OCI-LY3 (cell line): ENCODE data around the gene BTBD6.

Experiments
- H2AFZ ChIP-seq: fragments of 200-600, 300-600 bp; shearing (Covaris generic); 2 replicates; pipeline ENCODE4 v1.6.0; 2014; ENCODE audit warnings: antibody characterized with exemption, low read depth, low read length
- H3K27ac ChIP-seq: fragments of 200-600, 300-600 bp; sonication (generic); 2 replicates; pipeline ENCODE4 v1.5.1; 2014; ENCODE audit warnings: mild to moderate bottlenecking, low read length, moderate library complexity, mixed read lengths
- H3K27me3 ChIP-seq: fragments of 200-600, 300-600 bp; sonication (generic); 2 replicates; pipeline ENCODE4 v1.6.1; 2014; ENCODE audit warnings: low read depth, low read length, mixed read lengths
- H3K36me3 ChIP-seq: fragments of 200-600, 300-600 bp; sonication (generic); replicated peaks from 2 replicates; pipeline ENCODE3; 2014; ENCODE audit warnings: low read depth, low read length, mixed read lengths
- H3K4me1 ChIP-seq: fragments of 300-600, 200-600 bp; sonication (generic); 2 replicates; pipeline ENCODE4 v1.6.1; 2014; ENCODE audit warnings: low read length, mixed read lengths
- H3K4me2 ChIP-seq: fragments of 200-600, 300-600 bp; sonication (generic); 2 replicates; pipeline ENCODE4 v1.6.1; 2014; ENCODE audit warnings: low read length, mixed read lengths
- H3K4me3 ChIP-seq: fragments of 300-600, 200-600 bp; sonication (generic); 2 replicates; pipeline ENCODE4 v1.5.1; 2014; ENCODE audit warnings: antibody characterized with exemption, mild to moderate bottlenecking, low read length, moderate library complexity
- H3K79me2 ChIP-seq: fragments of 300-600, 200-600 bp; shearing (Covaris generic); 2 replicates; pipeline ENCODE4 v1.6.1; 2014; ENCODE audit warnings: mild to moderate bottlenecking, low read length, mixed read lengths
- H3K9ac ChIP-seq: fragments of 300-600, 200-600 bp; shearing (Covaris generic); 2 replicates; pipeline ENCODE4 v1.6.0; 2014; ENCODE audit warnings: mild to moderate bottlenecking, low read length, moderate library complexity
- H3K9me3 ChIP-seq: fragments of 200-600, 300-600 bp; shearing (Covaris generic); 2 replicates; pipeline ENCODE4 v1.6.1; 2014; ENCODE audit warnings: low read length, mixed read lengths; ENCODE audit not compliant: insufficient read depth
- H4K20me1 ChIP-seq: fragments of 200-600, 300-600 bp; sonication (generic); 2 replicates; pipeline ENCODE4 v1.6.1; 2016; ENCODE audit warnings: low read length, mixed read lengths; ENCODE audit not compliant: insufficient read depth
- EZH2phosphoT487 ChIP-seq: fragments of 200-600 bp; shearing (Covaris generic); IDR thresholded peaks from 2 replicates; pipeline ENCODE4 v1.6.1; 2018; ENCODE audit warnings: antibody characterized with exemption, mixed run types, low read depth
- TF ChIP-seq, protein P1 (sequence below): fragments of 200-600, 300-600 bp; sonication (generic); IDR thresholded peaks from 2 replicates; pipeline ENCODE4 v1.5.1; 2014; ENCODE audit warnings: antibody characterized with exemption, low read length, low read depth

The BTBD6 gene

DNA sequence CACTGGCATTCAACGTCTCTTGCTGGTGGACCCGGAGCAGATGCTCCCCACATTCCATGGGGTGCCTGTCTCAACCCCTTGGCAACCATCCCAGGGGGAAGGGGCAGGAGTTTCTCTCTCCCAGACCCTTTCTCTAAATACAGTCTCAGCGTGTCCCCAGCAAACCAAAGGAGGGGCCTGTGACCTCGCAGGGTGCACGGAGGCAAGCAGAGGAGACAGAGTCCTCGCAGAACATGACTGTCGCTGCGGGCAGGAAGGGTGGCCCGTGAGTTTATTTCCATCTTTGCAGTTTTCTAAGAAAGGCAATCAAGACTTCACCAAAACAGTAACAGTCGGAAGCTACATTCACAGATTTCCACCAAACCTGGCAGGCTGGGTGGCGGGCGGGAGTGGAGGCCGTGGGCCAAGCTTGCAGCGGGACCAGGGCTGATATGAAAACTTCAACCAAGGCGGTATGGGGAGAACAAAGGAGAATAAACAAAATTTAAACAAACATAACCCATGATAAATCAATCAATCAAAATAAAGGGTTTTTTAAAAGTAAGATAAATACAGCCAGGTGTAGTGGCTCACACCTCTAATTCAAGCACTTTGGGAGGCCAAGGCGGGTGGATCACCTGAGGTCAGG, 33.9 kb downstream of the BTBD6 start:
- no peak for TF ChIP-seq EZH2phosphoT487
- TF ChIP-seq, protein P1, sequence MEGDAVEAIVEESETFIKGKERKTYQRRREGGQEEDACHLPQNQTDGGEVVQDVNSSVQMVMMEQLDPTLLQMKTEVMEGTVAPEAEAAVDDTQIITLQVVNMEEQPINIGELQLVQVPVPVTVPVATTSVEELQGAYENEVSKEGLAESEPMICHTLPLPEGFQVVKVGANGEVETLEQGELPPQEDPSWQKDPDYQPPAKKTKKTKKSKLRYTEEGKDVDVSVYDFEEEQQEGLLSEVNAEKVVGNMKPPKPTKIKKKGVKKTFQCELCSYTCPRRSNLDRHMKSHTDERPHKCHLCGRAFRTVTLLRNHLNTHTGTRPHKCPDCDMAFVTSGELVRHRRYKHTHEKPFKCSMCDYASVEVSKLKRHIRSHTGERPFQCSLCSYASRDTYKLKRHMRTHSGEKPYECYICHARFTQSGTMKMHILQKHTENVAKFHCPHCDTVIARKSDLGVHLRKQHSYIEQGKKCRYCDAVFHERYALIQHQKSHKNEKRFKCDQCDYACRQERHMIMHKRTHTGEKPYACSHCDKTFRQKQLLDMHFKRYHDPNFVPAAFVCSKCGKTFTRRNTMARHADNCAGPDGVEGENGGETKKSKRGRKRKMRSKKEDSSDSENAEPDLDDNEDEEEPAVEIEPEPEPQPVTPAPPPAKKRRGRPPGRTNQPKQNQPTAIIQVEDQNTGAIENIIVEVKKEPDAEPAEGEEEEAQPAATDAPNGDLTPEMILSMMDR, result peak; percentile 2; the same call in 1 of the 2 replicates
- Histone ChIP-seq H3K9me3 (no peaks in the 10 kb centered on the region), H3K4me1 (no peaks in the 10 kb centered on the region), H3K4me3 (no peak overlapping the region), H3K27ac (no peak overlapping the region), H4K20me1 (peaks cover 44% of the 10 kb centered on the region), H3K36me3 (no peaks in the 10 kb centered on the region), H2AFZ (no peak overlapping the region), H3K79me2 (peaks cover 29% of the 10 kb centered on the region), H3K9ac (no peak overlapping the region), H3K4me2 (no peak overlapping the region), H3K27me3 (no peaks in the 10 kb centered on the region)

DNA sequence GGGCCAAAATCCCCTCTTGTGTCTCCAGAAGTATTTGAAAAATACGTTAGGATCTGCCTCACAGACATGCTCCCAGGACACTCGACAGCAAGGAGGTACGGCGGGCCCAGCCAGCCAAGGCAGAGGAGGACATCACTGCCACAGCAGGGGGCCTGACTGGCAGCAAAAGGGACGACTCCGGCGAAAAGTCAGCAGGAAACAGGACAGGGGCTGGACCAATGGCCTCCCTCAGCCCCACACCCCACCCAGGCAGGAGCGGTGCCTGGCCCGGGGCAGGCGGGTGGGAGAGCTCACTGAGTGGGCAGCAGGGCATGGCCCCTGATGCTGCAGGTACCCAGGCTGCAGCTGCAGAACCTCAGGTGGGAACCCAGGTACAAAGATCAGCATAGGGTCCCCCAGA, 34.7 kb downstream of the BTBD6 start:
- no peak for TF ChIP-seq EZH2phosphoT487
- TF ChIP-seq, protein P1, result no peak
- no peak overlapping the region for H3K4me3 ChIP-seq
- H3K79me2 ChIP-seq, result peaks cover 29% of the 10 kb centered on the region
- no peak overlapping the region for H3K4me2 ChIP-seq
- H4K20me1 ChIP-seq, result peaks cover 46% of the 10 kb centered on the region
- H3K9me3 ChIP-seq, result no peaks in the 10 kb centered on the region
- H2AFZ ChIP-seq, result no peak overlapping the region
- H3K27ac ChIP-seq, result no peak overlapping the region
- no peaks in the 10 kb centered on the region for H3K27me3 ChIP-seq
- H3K4me1 ChIP-seq, result no peaks in the 10 kb centered on the region
- H3K36me3 ChIP-seq, result no peaks in the 10 kb centered on the region
- H3K9ac ChIP-seq, result no peak overlapping the region

GRCh38 chr14:105283899-105284298, 35.6 kb downstream of the BTBD6 start:
- Histone ChIP-seq H3K79me2 (peaks cover 29% of the 10 kb centered on the region), H3K27ac (no peak overlapping the region), H3K4me3 (no peak overlapping the region), H3K36me3 (no peaks in the 10 kb centered on the region), H2AFZ (no peak overlapping the region), H3K4me1 (no peaks in the 10 kb centered on the region), H4K20me1 (peaks cover 46% of the 10 kb centered on the region), H3K4me2 (no peak overlapping the region), H3K27me3 (no peaks in the 10 kb centered on the region), H3K9ac (no peak overlapping the region), H3K9me3 (no peaks in the 10 kb centered on the region)
- TF ChIP-seq, protein P1, result no peak
- TF ChIP-seq EZH2phosphoT487, result no peak

GRCh38 chr14:105285174-105285573, 36.8 kb downstream of the BTBD6 start:
- Histone ChIP-seq H3K36me3 (no peaks in the 10 kb centered on the region), H3K27me3 (no peaks in the 10 kb centered on the region), H3K9me3 (no peaks in the 10 kb centered on the region), H3K4me2 (no peak overlapping the region), H4K20me1 (peaks cover 40% of the 10 kb centered on the region), H3K4me3 (no peak overlapping the region), H3K79me2 (peaks cover 37% of the 10 kb centered on the region), H3K27ac (no peak overlapping the region), H2AFZ (no peak overlapping the region), H3K4me1 (no peaks in the 10 kb centered on the region), H3K9ac (no peak overlapping the region)
- TF ChIP-seq EZH2phosphoT487, result no peak
- TF ChIP-seq, protein P1, result no peak
